OCI-LY3 (cell line): ENCODE data around the gene NFATC4.

Experiments
- CTCF ChIP-seq: fragments of 200-600, 300-600 bp; sonication (generic); IDR thresholded peaks from 2 replicates; pipeline ENCODE4 v1.5.1; 2014; ENCODE audit warnings: antibody characterized with exemption, low read length, low read depth
- EZH2phosphoT487 ChIP-seq: fragments of 200-600 bp; shearing (Covaris generic); IDR thresholded peaks from 2 replicates; pipeline ENCODE4 v1.6.1; 2018; ENCODE audit warnings: antibody characterized with exemption, mixed run types, low read depth

GRCh38 chr14:24376448-24377070 lies 8.6 kb downstream of the NFATC4 start:
- TF ChIP-seq CTCF = no peak
- TF ChIP-seq EZH2phosphoT487 = no peak
